ACC112 (cell line): Measurements from ENCODE around the gene TMED6.

Source experiments
- H2AFZ ChIP-seq: fragments of 200-600 bp; sonication (generic); one replicate; pipeline ENCODE4 v1.6.0; 2017; ENCODE audit warnings: antibody characterized with exemption, low read length; ENCODE audit not compliant: unreplicated experiment
- H3K27ac ChIP-seq: fragments of 200-600 bp; sonication (generic); 2 replicates; pipeline ENCODE4 v1.5.1; 2014; ENCODE audit warnings: low read depth, mild to moderate bottlenecking, antibody characterized with exemption, low read length, moderate library complexity
- H3K27me3 ChIP-seq: fragments of 200-600 bp; sonication (generic); 2 replicates; pipeline ENCODE4 v1.6.1; 2014; ENCODE audit warnings: mild to moderate bottlenecking, antibody characterized with exemption, low read length, moderate library complexity, mixed read lengths; ENCODE audit not compliant: insufficient read depth
- H3K36me3 ChIP-seq: fragments of 200-600 bp; sonication (generic); 2 replicates; pipeline ENCODE4 v1.6.1; 2016; ENCODE audit warnings: mild to moderate bottlenecking, antibody characterized with exemption, low read length, moderate library complexity, mixed read lengths; ENCODE audit not compliant: insufficient read depth
- H3K4me1 ChIP-seq: fragments of 200-600 bp; sonication (generic); one replicate; pipeline ENCODE4 v1.6.1; 2016; ENCODE audit warnings: low read length, mixed read lengths; ENCODE audit not compliant: insufficient read depth, unreplicated experiment, control insufficient read depth
- H3K4me3 ChIP-seq: fragments of 200-600 bp; sonication (generic); 2 replicates; pipeline ENCODE4 v1.5.1; 2014; ENCODE audit warnings: mild to moderate bottlenecking, low read depth, low read length
- H3K79me2 ChIP-seq: fragments of 200-600 bp; sonication (generic); one replicate; pipeline ENCODE4 v1.6.0; 2016; ENCODE audit warnings: low read length; ENCODE audit not compliant: control insufficient read depth, unreplicated experiment, insufficient read depth

Gene TMED6

DNA sequence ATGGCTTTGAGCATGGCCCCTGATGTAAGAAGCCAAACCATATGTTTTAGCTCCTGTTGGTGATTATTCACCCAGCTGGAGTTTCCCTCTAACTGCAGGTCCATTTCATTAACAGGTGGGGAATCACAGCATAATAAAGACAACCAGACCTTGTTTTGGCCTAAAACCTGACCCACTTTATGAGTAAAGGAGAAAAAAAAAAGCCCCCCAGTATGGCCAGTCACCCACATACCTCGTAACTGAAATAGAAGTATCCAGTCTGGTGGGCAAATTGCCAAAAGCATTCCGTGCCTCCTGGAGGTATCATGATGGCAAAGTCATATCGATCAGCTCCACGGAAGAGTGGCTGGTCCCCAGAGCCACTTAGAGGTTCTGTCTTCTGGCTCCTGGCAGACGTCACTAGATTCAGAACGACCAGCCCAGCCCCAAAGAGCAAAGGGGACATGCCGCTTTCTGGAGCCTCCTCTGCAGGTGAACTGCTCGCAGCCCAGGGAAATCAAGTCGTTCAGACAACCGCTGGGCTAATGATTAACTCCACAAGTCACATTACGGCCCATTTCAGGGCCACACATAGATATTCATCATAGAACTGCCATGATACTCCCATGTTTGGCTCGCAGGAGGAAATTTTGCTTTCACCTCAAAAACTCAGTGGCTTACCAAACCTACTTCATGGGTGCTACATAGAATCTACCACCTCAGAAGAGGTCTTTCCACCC lies at the start of gene TMED6:
TSS of gene TMED6 (minus strand) at position 478 of the 719 bp plus-strand sequence. CDS start at position 445, 33 bp downstream.
- no peaks in the 10 kb centered on the region for H3K4me1 ChIP-seq
- no peaks in the 10 kb centered on the region for H3K79me2 ChIP-seq
- no peak within 1 kb of the TSS for H2AFZ ChIP-seq
- no peak within 1 kb of the TSS for H3K27ac ChIP-seq
- no peak within 1 kb of the TSS for H3K4me3 ChIP-seq
- H3K36me3 ChIP-seq = peaks cover 4% of the 10 kb centered on the region; the same call in 1 of the 2 replicates
- no peaks in the 10 kb centered on the region for H3K27me3 ChIP-seq

DNA sequence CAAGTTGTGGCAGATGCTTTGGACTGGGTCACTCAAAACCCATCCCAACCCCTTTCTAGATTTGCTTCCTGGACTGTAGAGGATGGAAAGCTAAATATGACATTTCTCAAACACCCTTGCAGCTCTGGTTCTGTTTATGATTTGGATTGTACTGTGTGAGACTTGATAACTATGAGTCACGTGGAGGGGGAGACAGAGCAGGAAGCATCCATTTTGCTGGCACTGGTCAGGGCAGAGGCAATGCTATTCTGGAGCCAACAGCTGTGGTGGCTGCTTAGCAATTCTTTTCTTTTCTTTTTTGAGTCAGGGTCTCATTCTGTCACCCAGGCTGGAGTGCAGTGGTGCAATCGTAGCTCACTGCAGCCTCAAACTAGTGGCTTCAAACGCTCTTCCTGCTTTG lies 47.8 kb upstream of the TMED6 start:
- Histone ChIP-seq H3K27me3 (no peaks in the 10 kb centered on the region), H3K4me3 (no peak overlapping the region), H3K79me2 (no peaks in the 10 kb centered on the region), H3K36me3 (no peaks in the 10 kb centered on the region), H3K27ac (no peak overlapping the region), H2AFZ (no peak overlapping the region), H3K4me1 (peaks cover 36% of the 10 kb centered on the region)

DNA sequence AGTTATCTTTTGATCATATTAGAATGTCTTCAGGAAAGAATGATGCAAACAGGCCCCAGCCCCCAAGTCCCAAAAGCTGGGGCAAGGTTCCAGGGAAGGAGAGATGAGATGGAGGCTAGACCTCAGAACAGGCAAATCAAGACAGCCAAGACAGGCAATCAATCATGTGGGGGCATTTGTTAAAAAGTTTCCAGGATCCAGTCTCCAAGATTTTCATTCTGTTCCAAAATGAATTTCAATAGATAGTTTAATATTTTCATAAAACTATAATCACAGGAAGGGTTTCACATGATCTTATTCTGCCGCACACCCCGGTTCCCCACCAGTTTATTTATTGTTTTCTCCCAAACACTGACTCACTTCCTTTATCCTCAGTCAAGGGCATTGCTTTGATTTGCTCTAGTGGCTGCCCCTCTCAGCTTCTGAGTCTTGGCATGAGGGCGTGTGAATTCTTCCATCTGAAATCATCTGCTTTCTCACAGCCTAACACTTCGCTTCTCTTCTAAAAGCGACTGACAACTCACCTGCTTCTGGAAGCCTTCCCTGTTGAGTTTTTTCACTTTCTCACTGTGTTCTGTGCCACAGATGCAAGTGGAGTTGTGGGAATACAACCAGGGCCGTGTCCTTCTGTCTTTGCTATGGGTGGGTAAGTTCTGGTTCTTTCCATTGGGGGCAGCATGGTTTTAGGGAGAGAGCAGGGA lies 46.4 kb upstream of the TMED6 start:
- Histone ChIP-seq H2AFZ (peak overlapping the region; percentile 87), H3K79me2 (no peaks in the 10 kb centered on the region), H3K4me3 (peak overlapping the region; percentile 13; the same call in 1 of the 2 replicates), H3K36me3 (no peaks in the 10 kb centered on the region), H3K27me3 (no peaks in the 10 kb centered on the region), H3K27ac (peak overlapping the region; percentile 99), H3K4me1 (peaks cover 35% of the 10 kb centered on the region)

DNA sequence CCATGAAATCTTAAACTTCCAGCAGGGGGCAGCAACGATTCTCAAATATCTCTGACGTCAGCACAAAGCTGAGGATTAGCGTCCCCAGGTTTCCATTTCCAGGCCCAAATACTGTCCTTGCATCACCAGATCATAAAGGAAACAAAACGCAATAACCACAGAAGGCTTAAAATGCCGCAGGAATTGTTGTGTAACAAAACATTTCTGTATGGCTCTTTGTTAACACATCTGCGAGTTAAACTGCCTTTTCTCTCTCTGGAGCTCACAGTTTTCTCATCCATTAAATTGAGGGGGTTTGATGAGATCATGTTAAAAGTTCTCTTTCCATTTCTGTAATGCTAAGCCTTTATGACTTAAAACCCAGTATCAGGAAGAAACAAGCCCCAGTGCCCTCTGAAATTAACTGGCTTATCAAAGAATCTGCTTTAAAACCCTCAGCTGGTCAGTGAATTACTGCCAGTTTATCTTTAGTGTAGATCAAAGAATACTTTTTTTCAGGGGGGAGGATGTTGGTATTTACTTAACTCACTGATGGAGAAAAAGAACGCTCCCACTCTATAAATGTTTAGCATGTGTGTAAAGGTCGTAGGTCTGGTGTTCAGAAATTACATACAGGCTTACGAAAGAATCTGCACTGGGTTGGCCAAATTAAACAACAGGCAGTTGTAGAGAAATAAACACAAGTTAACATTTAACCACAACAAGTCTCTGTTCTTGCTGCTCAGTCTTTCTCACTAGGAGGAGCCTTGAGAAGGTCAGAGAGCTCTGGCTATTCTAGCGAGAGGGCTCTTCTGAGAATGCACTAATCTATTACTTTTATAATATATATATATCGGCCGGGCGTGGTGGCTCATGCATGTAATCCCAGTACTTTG lies 44.8 kb upstream of the TMED6 start:
- no peaks in the 10 kb centered on the region for H3K36me3 ChIP-seq
- H3K4me3 ChIP-seq = peak overlapping the region; percentile 68
- peak overlapping the region; percentile 99 for H3K27ac ChIP-seq
- H3K79me2 ChIP-seq = no peaks in the 10 kb centered on the region
- H3K27me3 ChIP-seq = no peaks in the 10 kb centered on the region
- H3K4me1 ChIP-seq = peaks cover 35% of the 10 kb centered on the region
- peak overlapping the region; percentile 96 for H2AFZ ChIP-seq

DNA sequence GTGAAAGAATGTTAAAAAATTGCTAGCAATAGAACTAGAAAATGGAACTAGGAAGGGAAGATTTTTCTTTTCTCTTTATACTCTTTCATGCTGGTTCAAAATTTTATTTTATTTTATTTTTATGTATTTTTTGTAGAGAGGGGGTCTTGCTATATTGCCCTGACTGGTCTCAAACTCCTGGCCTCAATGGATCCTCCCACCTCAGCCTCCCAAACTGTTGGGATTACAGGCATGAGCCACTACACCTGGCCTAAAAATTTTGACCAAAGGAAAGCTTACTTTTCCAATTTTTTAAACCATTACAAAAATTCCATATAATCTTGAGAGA lies 44.2 kb upstream of the TMED6 start:
- Histone ChIP-seq H2AFZ (no peak overlapping the region), H3K4me1 (peaks cover 35% of the 10 kb centered on the region), H3K36me3 (no peaks in the 10 kb centered on the region), H3K27me3 (no peaks in the 10 kb centered on the region), H3K79me2 (no peaks in the 10 kb centered on the region), H3K4me3 (no peak overlapping the region), H3K27ac (peak overlapping the region; percentile 99)

DNA sequence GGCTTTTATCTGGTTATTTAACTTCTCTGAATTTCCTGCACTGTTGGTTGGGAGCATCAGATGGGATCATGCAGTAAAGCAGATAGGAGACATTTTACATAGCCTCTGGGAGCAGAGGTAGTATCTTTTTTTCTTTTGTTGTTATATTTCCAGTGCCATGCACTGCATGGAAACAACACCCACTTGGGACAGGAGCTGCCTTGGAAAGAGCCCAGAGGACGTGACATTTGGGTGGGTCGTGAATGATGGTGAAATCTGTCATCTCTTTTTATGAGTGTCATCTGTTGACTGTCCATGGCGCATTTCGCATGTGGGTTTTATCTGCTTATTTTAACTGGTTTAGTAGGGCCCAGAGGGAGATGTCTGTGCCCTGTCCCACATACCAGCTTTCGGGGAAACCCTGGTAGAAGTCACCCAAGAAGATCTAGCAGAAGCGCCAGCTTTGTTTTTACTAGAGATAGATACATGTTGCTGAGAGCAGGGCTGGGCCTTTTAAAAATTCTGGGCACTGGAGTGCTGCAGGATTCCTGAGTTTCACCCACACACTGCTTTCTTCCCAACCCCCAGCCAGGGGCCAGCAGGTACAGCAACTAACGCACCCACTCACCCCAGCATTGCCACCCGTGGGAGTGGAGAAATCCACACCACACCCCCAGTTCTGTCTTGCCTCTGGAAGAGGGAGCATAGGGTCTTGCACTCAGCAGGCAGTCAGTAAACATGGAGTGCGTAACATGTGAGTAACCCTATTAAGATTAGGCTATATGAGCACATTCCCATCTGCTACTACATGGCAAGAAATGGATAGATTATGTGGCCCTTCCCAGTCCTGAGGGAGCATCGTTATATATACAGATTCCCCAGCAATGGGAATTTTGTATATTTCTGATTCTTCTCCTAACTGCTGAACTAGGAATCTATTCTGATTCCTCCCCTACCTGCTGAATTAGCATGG lies 42.6 kb upstream of the TMED6 start:
- Histone ChIP-seq H3K36me3 (no peaks in the 10 kb centered on the region), H3K4me3 (no peak overlapping the region), H3K27ac (no peak overlapping the region), H3K79me2 (no peaks in the 10 kb centered on the region), H2AFZ (no peak overlapping the region), H3K4me1 (peaks cover 29% of the 10 kb centered on the region), H3K27me3 (no peaks in the 10 kb centered on the region)

DNA sequence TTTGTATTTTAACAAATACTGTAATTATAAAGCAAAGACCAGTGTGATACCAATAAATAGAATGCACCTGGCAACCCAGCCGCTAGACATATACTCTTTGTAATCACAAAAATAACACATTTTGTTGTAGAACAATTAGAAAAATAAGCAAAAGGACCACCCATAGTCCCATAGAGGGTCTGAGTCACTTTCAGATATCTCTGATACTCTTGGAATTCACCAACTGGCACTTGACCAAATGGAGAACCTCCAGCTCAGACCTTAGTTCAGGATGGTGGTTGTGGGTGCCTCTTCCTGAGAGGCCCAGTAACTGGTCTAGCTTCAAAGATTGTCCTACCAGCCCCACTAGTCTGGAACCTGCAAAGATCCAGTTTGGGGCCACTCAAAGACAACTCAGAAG lies 35.0 kb upstream of the TMED6 start:
- H3K36me3 ChIP-seq = peaks cover 21% of the 10 kb centered on the region
- no peak overlapping the region for H3K27ac ChIP-seq
- no peaks in the 10 kb centered on the region for H3K27me3 ChIP-seq
- H2AFZ ChIP-seq = peak overlapping the region; percentile 15
- H3K4me1 ChIP-seq = peaks cover 12% of the 10 kb centered on the region
- H3K4me3 ChIP-seq = peak overlapping the region; percentile 98; the same call in 1 of the 2 replicates
- H3K79me2 ChIP-seq = peaks cover 37% of the 10 kb centered on the region

DNA sequence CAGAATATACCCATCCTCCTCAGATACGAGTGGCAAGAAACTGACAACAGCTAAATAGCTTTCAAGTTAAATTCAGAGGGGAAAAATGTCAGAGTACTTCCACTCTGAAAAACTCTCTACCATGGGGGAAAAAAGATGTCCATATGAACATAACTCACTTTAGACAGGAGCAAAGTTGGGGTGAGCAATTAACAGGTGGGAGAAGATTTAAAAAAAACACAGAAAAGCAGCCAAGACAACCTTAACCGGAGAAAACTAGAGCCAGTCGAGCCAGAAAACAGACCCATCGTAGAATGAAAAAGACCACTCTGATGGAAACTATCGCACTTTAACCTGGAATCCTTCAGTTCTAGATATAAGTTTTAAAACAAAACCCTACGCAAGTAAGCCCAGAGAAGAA lies 33.4 kb upstream of the TMED6 start:
- H3K79me2 ChIP-seq = peaks cover 37% of the 10 kb centered on the region
- H3K27ac ChIP-seq = peak overlapping the region; percentile 49
- H2AFZ ChIP-seq = peak overlapping the region; percentile 67

DNA sequence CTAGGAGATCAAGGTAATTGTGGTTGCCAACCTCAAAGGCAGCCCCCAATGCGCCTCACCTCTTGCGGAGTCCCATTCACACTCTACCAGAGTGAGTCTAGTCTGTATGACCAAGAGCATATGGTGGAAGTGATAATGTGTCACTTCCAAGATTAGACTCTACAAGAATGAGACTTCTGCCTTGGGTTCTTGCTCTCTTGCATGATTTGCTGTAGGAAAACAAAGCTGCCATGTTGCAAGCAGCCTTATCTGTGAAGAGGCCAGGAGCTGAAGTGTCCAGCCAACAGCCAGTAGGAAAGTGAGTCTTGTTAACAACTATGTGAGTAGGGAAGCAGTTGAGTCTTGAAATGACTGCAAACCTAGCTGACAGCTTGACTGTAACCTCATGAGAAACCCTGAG lies 30.8 kb upstream of the TMED6 start:
- H3K27me3 ChIP-seq = no peaks in the 10 kb centered on the region
- no peak overlapping the region for H2AFZ ChIP-seq
- H3K79me2 ChIP-seq = peaks cover 37% of the 10 kb centered on the region
- H3K4me3 ChIP-seq = no peak overlapping the region
- peaks cover 35% of the 10 kb centered on the region for H3K4me1 ChIP-seq
- peaks cover 33% of the 10 kb centered on the region for H3K36me3 ChIP-seq
- H3K27ac ChIP-seq = no peak overlapping the region

More for the DNA sequence above, 33.4 kb upstream of the TMED6 start:
- no peaks in the 10 kb centered on the region for H3K27me3 ChIP-seq
- H3K36me3 ChIP-seq = peaks cover 21% of the 10 kb centered on the region
- peak overlapping the region; percentile 98 for H3K4me3 ChIP-seq
- peaks cover 18% of the 10 kb centered on the region for H3K4me1 ChIP-seq

DNA sequence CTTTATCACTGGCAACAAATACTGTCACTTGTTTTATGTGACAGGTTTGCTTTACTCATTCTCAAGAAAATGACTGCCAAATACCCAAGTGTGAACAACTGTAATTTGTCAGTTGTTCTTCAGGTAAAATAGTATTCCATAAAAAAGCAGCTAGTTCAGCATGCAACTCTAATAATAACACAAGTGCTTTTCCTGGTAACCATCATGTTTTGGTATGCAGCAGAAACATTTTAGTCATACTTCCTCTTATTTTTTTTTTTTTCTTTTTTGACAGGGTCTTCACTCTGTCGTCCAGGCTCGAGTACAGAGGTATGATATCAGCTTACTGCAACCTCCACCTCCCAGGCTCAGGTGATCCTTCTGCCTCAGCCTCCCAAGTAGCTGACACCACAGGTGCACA lies 29.6 kb upstream of the TMED6 start:
- Histone ChIP-seq H3K79me2 (peaks cover 37% of the 10 kb centered on the region), H3K27ac (0 out of 2 replicates have a peak overlapping the region, but pooled peaks have one; percentile 6), H3K4me1 (peaks cover 30% of the 10 kb centered on the region), H3K36me3 (peaks cover 33% of the 10 kb centered on the region), H3K4me3 (no peak overlapping the region), H2AFZ (no peak overlapping the region), H3K27me3 (no peaks in the 10 kb centered on the region)
